GM21576 (cell line): ENCODE data around the gene LOXL3.

Source experiments
- ATAC-seq: cut with Tn5 transposase; IDR thresholded peaks from one replicate; pipeline ENCODE4 v1.9.1; 2021; ENCODE audit warnings: mild to moderate bottlenecking, moderate library complexity; ENCODE audit not compliant: unreplicated experiment

The LOXL3 gene

GRCh38 chr2:74553892-74554819 lies at the start of gene LOXL3, which contains the start of gene DOK1:
Gene LOXL3, minus strand, starts transcription at chr2:74553942. Its CDS starts 1,308 bp downstream, at chr2:74552634.
Gene DOK1, plus strand, starts transcription at chr2:74554720. Its CDS starts 35 bp downstream, at chr2:74554755.
- ATAC-seq = peak; percentile 48

- no peak for ATAC-seq
These were observed 49.0 kb upstream of the LOXL3 start for GRCh38 chr2:74602586-74603281.

DNA sequence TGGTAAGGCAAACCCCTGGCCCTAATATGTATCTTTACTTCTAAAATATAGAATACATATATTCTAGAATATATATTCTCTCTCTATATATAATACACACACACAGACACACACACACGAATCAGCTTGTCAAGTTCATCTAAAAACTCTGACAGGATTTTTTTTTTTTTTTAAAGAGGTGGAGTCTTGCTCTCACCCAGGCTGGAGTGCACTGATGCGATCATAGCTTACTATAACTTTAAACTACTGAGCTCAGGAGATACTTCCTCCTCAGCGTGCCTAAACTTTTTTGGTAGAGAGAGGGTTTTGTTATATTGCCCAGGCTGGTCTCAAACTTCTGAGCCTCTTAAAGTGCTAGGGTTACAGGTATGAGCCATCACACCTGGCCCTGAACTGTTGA lies 45.9 kb upstream of the LOXL3 start:
- ATAC-seq = no peak

DNA sequence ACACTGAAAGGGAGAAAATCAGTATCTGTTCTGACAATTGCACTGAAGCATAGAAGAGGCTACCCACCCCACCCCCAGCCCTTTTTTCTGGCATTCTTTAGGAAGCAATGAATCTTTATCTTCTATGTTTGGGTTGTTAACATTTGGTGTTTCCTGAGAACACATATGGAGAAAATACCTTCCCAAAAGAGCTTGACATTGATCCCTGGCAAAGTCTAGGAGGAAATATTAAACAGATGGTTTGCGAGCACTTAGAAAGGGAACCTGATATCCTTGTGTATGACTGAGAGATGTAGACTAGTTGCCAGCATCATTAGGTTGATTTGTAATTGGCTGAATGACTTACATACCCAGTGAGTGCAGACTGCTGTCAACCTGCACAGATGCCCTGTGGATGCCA lies 43.7 kb upstream of the LOXL3 start:
- ATAC-seq = no peak

- no peak for ATAC-seq
These were observed 42.8 kb upstream of the LOXL3 start for GRCh38 chr2:74596584-74596983.

DNA sequence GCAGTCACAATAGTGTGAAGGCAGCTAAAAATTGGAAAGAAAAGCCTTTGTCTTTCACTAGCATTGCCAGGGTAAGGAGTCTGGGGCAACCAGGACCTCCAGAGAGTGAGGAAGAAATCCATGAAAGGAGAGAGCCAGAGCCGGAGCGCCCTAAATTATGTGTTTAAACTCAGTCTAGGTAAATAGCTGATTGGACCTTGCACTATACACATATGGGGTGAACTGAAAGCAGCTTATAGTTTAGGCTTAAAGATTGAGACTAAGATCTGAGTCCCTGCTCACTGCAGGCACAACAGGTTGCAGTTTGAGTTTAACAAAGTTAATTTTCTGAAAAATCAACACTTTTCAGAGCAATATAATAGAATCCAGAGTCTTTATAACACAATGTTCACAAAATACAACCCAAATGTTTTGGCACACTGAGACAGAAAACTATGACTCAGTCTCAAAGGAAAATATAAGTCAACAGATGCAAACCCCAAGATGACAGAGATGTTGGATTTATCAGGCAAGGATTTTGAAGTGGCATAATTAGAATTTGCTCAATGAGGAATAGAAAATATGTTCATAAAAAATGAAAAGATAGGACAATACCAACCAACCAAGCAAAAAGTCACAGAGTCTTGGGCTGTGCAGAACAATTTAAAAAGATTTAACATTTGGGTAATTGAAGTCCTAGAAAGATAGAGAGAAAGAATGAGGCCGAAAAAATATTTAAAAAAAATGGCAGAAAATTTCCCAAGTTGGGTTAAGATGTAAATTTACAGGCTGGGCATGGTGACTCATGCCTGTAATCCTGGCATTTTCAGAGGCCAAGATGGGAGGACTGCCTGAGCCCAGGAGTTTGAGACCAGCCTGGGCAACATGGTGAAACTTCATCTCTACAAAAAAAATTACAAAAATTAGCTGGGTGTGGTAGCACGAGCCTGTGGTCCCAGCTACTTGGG lies 40.4 kb upstream of the LOXL3 start:
- no peak for ATAC-seq

DNA sequence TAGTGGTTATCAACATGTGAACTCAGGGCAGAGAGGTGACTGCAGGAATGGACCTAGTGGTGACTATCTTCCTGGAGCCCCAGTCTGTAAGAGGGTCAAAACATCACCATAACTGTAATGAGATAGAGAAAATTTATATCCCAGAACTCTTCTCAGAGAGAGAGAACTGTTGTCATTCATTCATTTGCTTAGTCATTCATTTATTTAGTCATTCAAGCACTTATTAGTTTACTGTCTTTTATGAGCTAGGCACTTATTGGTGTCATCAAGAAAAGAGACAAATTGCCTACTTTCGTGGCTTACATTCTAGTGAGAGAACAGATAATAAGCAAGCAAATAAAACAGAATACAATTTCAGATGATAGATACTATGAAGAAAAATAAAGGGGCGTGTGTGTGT lies 34.9 kb upstream of the LOXL3 start:
- no peak for ATAC-seq

DNA sequence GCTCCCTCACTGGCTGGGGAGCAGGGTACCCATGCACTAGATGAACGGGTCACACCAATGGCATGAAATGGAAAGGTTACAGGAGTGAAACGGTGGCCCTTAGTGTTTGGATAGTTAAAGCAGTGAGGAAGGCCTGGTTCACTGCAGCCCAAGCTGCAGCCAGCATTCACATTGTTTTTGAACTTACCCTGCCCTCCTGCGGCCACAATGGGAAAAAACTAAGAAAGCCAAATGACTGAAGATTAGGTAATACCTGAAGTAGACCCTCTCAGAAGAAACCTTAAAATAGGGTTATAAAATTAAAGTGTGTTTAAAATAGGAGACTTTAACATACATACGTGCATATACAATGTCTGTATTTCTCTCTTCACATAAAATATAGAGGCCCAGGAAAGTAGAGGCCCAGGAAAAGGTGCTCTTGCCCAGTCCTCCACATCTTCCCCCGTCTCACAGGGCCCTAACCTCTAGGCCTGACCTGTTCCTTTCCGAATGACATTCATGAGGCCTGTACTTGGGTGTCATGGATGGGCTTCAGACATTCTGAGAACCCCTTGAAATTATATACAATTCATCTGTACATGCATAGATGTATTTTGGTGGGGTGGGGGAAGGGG lies 34.0 kb upstream of the LOXL3 start:
- ATAC-seq = peak; percentile 66

DNA sequence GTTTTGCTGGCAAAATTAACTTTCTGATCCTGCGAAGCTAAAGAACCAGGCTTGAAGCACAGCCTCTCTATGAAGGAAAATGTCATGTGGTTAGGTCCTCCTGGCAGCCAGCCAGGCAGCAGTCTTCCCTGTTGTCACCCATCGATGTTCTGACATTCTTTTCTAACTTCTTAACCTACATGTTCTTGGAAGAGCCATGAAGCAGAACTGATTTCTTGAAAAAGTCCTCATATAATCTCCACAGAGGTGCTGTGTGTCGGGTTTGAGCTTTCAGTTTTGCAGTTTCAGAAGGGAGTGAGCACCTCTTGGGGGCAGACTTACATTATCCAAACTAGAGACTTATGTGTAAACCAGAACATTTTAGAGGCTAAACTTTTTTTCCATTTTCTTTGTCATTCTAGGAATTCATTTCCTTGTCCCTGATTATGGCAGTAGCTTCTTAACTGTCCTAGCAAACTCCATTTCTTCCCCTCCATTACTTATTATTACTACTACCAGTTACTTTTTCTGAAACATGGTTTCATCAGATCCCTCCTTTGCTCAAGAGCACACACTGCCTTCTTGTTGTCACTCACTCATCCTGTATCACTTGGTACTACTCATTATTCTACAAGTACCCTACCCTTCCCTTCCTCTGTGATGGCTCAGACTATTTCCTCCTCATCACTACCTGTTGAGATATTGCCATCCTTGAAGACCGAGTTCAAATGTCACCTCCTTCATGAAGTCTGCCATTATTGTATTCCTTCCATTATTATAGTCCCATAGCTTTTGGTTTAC lies 31.9 kb upstream of the LOXL3 start:
- ATAC-seq = peak; percentile 42

DNA sequence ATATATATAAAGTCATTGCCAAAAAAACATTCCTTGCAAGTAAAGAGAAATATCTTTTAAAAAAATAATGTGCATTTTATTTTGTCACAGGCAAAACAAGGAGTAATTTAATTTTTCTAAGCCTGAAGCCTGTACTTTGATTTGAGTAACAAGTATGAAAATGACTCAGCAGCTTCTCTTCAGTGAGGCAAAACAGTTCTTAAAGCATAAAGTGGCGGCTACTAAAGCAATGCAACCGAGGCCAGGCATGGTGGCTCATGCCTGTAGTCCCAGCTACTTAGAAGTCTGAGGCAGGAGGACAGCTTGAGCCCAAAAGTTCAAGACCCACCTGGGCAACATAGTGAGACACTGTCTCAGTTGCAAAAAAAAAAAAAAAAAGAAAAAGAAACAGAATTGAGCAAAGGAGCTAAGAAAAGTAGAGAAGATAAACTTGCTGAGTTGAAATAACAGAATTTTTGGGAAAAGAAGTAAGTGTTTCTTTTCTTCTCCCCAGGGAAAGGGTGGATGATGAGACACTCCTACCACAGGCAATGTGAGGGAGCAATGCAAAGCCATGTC lies 30.4 kb upstream of the LOXL3 start:
- peak; percentile 52 for ATAC-seq

GRCh38 chr2:74583504-74583903 lies 29.8 kb upstream of the LOXL3 start:
- no peak for ATAC-seq

DNA sequence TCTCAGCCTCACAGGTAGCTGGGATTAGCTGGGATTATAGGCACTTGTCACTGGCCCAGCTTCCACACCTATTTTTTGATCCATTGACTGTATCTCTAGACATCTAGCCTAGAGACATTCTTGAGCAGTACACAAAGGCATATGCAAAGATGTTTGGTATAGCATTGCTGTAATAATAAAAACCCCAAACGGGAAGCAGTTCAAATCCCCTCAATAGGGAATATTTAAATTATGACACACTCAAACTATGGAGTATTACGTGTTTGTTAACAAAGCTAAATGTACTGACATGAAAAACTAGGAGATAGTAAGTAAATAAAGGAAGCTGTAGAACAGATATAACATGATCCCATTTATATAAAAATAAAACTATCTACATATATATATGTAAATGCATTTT lies 28.4 kb upstream of the LOXL3 start:
- ATAC-seq = no peak

DNA sequence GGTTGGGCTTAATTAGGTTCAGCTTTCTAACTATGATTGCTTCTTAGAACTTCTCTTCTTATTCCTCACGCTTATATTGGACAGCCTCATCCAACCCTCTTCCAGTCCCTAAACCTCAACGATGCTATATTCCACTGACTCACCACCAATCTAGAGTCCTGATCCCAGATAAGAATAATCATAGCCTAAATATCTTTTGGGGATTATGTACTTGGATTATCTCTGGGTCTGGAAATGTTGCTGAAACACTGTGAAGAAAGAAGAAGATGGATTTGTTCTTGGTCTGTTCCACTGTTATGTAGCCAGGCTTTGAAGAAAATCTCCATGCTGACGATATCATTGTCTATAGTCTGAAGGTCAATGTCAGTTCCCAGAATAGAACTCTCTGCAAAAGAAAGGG lies 27.7 kb upstream of the LOXL3 start:
- no peak for ATAC-seq

DNA sequence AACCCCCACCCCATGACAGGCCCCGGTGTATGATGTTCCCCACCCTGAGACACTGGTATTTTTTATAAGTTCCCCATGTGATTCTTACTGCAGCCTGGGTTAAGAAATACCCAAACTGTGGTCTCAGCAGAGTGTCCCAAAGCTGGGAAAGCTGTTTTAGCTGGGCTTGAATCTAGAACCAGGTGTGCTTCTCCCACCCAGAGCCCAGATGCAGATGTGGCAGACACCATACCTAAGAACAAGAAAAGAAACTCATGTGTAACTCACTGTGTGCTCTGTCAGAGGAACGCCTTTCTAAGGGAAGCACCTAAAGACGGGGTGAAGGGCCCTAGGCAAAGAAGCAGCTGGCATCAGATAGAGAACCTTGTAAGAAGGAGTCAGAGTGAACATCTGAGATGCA lies 24.7 kb upstream of the LOXL3 start:
- ATAC-seq = peak; percentile 46

GRCh38 chr2:74577448-74577847 lies 23.7 kb upstream of the LOXL3 start:
- peak; percentile 41 for ATAC-seq

GRCh38 chr2:74576863-74577229 lies 23.1 kb upstream of the LOXL3 start:
- no peak for ATAC-seq

GRCh38 chr2:74576211-74576862 lies 22.6 kb upstream of the LOXL3 start:
- no peak for ATAC-seq

DNA sequence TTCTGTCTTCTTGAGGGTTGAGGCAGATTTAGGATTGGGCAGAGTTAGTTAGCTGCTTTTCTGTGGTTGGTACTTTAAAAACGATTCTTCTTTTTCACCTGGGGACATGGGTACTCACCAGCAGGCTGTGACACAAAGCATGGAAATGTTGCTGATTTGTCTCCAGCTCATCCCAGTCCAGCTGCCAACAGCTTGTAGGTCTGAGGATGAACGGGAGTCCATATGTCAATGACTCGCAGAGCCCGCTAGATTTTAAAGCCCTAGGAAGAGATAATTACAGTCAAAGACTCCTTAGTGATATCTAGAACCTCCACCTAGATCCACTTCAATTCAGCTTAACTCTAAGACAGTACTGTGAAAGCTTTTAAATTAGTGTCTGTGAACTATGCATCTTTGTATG lies 21.6 kb upstream of the LOXL3 start:
- no peak for ATAC-seq
